ENCODE measurements around the gene MTM1. TPM values are rescaled to one million over a fixed set of nuclear protein-coding genes. Genes with fewer than 3 reads are reported as not detected.

Gene MTM1
- total RNA-seq, 2 donors from 2014 or later: 17.1 to 21.4 TPM

DNA sequence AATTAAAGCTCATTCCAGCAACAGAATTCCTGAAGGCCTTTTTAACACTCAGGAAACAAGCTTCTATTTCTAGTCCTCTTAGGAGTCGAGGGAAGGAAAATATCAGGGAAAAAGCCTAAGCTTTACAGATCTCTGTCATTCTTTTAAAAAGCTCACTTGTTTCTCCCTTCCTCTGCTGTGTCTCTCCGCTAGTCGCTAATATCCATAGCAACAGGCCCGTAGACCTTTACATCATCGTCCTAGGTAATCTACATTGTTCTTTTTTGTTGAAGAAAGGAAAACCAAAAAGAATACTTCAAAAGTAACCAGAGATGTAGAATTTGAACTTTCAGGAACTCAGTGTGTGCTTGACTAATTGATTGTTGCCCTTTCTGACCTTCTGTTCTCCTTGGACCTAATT is 78.9 kb downstream of the MTM1 start:
- no peak overlapping the region for H3K27ac Mint-ChIP-seq

GRCh38 chrX:150648296-150648940 is 80.0 kb downstream of the MTM1 start:
- Mint-ChIP-seq H3K4me3 (no peak overlapping the region), H3K9me3 (no peaks in the 10 kb centered on the region), H3K27ac (peak overlapping the region; percentile 74), H3K36me3 (ENCODE audit: low read depth) (peaks cover 77% of the 10 kb centered on the region), H3K4me1 (peaks cover 4% of the 10 kb centered on the region), H3K27me3 (no peaks in the 10 kb centered on the region)
- no peak for ATAC-seq (replicated peaks)

More for the DNA sequence above, 78.9 kb downstream of the MTM1 start:
- no peaks in the 10 kb centered on the region for H3K9me3 Mint-ChIP-seq
- H3K4me1 Mint-ChIP-seq: peaks cover 4% of the 10 kb centered on the region
- H3K4me3 Mint-ChIP-seq: no peak overlapping the region
- ATAC-seq (replicated peaks): no peak
- peaks cover 81% of the 10 kb centered on the region for H3K36me3 Mint-ChIP-seq (ENCODE audit: low read depth)
- H3K27me3 Mint-ChIP-seq: no peaks in the 10 kb centered on the region

DNA sequence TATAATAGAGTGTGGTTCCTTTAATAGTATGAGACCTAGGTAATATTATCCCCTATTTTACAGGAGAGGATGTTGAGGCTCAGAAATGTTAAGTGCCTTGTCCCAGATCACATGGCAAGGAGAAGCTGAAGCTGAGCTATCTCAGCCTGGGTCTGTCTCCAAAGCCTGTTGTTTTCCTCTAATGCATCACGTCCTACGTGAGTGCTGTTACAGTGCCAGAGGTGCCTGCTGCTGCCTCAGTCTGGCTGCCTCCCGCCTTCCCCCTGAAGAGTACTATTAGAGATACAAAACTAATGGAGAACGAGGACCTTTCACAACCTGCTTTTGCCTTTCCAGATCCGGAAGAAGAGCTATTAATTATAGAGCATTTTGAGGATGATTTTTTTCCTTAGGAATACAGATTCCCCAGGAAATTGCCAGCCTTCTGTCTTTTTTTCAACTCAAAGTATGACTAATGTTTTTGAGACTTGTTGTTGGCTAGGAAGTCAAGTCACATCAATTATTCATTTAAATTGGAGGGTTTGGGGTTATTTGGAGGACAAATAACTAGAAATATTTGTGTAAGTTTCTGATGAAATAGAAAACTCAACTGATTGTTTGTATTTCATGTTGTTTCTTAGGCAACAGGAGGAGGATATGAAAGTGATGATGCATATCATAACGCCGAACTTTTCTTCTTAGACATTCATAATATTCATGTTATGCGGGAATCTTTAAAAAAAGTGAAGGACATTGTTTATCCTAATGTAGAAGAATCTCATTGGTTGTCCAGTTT is 80.9 kb downstream of the MTM1 start:
- no peak overlapping the region for H3K4me3 Mint-ChIP-seq
- peak; percentile 19 for ATAC-seq (replicated peaks)
- H3K9me3 Mint-ChIP-seq: no peaks in the 10 kb centered on the region
- peaks cover 69% of the 10 kb centered on the region for H3K36me3 Mint-ChIP-seq (ENCODE audit: low read depth)
- H3K4me1 Mint-ChIP-seq: peaks cover 4% of the 10 kb centered on the region
- peak overlapping the region; percentile 74 for H3K27ac Mint-ChIP-seq
- H3K27me3 Mint-ChIP-seq: no peaks in the 10 kb centered on the region

- Mint-ChIP-seq H3K4me1 (no peaks in the 10 kb centered on the region), H3K27ac (peak overlapping the region; percentile 20), H3K27me3 (no peaks in the 10 kb centered on the region), H3K4me3 (no peak overlapping the region), H3K36me3 (ENCODE audit: low read depth) (peaks cover 68% of the 10 kb centered on the region), H3K9me3 (no peaks in the 10 kb centered on the region)
- no peak for ATAC-seq (replicated peaks)
Measured at GRCh38 chrX:150651906-150652305, 83.5 kb downstream of the MTM1 start.

GRCh38 chrX:150655788-150656187 is 87.4 kb downstream of the MTM1 start:
- Mint-ChIP-seq H3K9me3 (no peaks in the 10 kb centered on the region), H3K27ac (no peak overlapping the region), H3K4me3 (no peak overlapping the region), H3K27me3 (no peaks in the 10 kb centered on the region), H3K36me3 (ENCODE audit: low read depth) (peaks cover 57% of the 10 kb centered on the region), H3K4me1 (no peaks in the 10 kb centered on the region)
- no peak for ATAC-seq (replicated peaks)

- Mint-ChIP-seq H3K36me3 (ENCODE audit: low read depth) (peaks cover 73% of the 10 kb centered on the region), H3K4me1 (no peaks in the 10 kb centered on the region), H3K27me3 (no peaks in the 10 kb centered on the region), H3K4me3 (no peak overlapping the region), H3K27ac (no peak overlapping the region), H3K9me3 (no peaks in the 10 kb centered on the region)
- no peak for ATAC-seq (replicated peaks)
Measured at GRCh38 chrX:150663073-150663472, 94.7 kb downstream of the MTM1 start.

DNA sequence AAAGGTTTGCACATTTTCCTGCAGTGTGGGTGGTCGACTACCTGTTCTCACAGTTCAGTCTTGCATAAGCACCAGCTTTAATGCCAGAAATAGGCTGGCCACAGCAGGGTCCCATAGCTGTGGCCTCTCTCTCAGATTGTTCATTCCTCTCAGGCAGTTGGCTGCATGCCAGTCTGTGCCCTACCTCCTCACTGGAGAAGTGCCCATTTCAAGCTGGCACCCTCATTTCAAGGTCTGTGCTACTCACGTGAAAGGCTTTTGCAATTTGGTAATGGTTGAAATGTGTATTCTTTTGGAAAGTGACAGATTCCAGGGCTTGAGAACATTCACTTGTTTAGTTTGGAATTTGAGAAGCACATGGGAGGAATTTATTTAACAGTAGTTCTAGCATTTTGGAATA is 95.9 kb downstream of the MTM1 start:
- H3K9me3 Mint-ChIP-seq: no peaks in the 10 kb centered on the region
- H3K36me3 Mint-ChIP-seq (ENCODE audit: low read depth): peaks cover 73% of the 10 kb centered on the region
- H3K27ac Mint-ChIP-seq: no peak overlapping the region
- H3K4me1 Mint-ChIP-seq: no peaks in the 10 kb centered on the region
- no peak for ATAC-seq (replicated peaks)
- no peaks in the 10 kb centered on the region for H3K27me3 Mint-ChIP-seq
- no peak overlapping the region for H3K4me3 Mint-ChIP-seq

- Mint-ChIP-seq H3K4me1 (no peaks in the 10 kb centered on the region), H3K9me3 (no peaks in the 10 kb centered on the region), H3K4me3 (no peak overlapping the region), H3K36me3 (ENCODE audit: low read depth) (peaks cover 20% of the 10 kb centered on the region), H3K27me3 (no peaks in the 10 kb centered on the region), H3K27ac (no peak overlapping the region)
- no peak for ATAC-seq (replicated peaks)
Measured at GRCh38 chrX:150676221-150676620, 107.8 kb downstream of the MTM1 start.

DNA sequence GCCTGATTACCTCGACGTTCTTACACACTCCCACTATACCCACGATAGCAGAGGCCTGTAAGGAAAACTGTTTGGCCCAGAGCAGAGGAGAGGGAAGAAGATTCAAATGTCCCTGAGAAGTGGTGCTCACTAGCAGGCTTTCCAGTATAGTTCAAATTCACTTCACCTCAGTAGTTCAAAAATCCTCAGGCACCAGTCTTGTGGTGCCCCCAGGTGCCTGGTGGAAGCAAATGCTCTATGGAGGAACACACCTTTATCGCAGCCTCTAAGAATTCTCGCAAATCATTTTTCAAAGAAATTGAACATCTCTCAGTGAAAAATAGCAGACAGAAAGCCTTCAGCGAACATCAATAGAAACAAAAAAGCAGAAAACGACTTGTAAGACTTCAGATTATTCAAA is 112.6 kb downstream of the MTM1 start:
- ATAC-seq (replicated peaks): peak; percentile 40
- Mint-ChIP-seq H3K36me3 (ENCODE audit: low read depth) (no peaks in the 10 kb centered on the region), H3K27ac (no peak overlapping the region), H3K4me1 (peaks cover 5% of the 10 kb centered on the region), H3K4me3 (no peak overlapping the region), H3K9me3 (no peaks in the 10 kb centered on the region), H3K27me3 (no peaks in the 10 kb centered on the region)

DNA sequence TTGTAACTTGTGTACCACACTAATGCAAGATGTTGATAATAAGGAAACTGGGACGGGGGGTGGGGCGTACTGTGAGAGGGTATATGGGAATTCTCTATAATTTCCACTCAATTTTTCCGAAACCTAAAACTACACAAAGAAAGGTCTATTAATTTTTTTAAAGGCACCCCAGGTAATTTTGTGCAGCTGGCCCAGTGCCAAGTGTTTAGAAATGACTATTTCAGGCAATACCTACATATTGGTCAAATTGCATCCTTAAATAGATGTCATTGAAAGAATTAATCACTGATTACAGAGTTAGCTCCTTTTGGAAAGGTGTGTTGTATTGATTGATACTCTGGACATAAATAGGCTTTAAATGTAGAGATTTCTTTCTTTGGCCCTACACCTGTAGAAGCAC is 114.7 kb downstream of the MTM1 start:
- no peaks in the 10 kb centered on the region for H3K27me3 Mint-ChIP-seq
- H3K4me3 Mint-ChIP-seq: no peak overlapping the region
- H3K4me1 Mint-ChIP-seq: peaks cover 5% of the 10 kb centered on the region
- no peaks in the 10 kb centered on the region for H3K36me3 Mint-ChIP-seq (ENCODE audit: low read depth)
- ATAC-seq (replicated peaks): no peak
- H3K9me3 Mint-ChIP-seq: no peaks in the 10 kb centered on the region
- H3K27ac Mint-ChIP-seq: no peak overlapping the region

GRCh38 chrX:150683536-150684146 is 115.2 kb downstream of the MTM1 start:
- Mint-ChIP-seq H3K9me3 (no peaks in the 10 kb centered on the region), H3K4me3 (no peak overlapping the region), H3K36me3 (ENCODE audit: low read depth) (no peaks in the 10 kb centered on the region), H3K27ac (peak overlapping the region; percentile 15), H3K4me1 (peaks cover 5% of the 10 kb centered on the region), H3K27me3 (no peaks in the 10 kb centered on the region)
- ATAC-seq (replicated peaks): peak; percentile 48

DNA sequence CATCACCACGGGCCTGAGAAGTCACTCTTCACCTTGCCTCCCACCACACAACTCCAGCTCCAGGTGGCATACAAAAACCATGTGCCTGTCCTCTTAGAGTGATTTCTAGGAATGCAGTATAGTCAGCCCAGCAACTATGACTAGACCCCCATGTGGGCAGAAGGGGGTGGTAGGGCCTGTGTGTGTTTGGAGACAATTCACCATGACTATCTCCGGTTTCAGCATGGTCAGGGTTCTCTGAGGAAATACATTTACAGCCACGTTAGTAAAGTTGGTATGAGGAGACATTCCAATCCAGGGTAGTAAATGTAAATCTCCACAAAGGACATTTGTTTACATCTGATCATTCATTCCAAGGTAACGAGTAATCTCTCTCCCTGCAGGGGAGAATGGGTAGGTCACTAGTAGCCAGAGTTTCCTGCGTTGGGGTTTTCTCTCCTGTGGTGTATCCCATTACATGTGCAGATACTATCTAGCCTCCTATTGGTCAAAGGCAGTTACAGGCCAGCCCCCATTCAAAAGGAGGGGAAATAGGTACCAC is 120.6 kb downstream of the MTM1 start:
- Mint-ChIP-seq H3K4me3 (peak overlapping the region; percentile 91), H3K27me3 (no peaks in the 10 kb centered on the region), H3K36me3 (ENCODE audit: low read depth) (peaks cover 6% of the 10 kb centered on the region), H3K9me3 (no peaks in the 10 kb centered on the region), H3K27ac (no peak overlapping the region), H3K4me1 (peaks cover 4% of the 10 kb centered on the region)
- ATAC-seq (replicated peaks): no peak

DNA sequence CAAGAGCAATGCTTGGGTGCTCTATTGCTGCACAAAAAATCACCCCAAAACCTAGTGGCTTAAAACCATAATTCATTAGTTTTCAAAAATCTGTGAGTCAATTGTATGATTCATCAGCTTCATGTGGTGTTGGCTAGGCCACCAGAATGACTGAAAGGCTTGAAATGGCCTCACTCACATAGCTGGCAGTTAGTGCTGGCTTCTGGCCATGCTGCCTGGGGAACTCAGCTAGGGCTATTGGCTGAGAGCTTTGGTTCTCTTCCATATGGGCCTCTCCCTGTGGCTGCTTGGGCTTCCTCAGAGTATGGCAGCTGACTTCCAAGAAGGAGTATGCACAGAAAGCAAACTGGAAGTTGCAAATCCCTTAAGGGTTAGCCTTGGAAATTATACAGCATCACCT is 121.7 kb downstream of the MTM1 start:
- Mint-ChIP-seq H3K9me3 (no peaks in the 10 kb centered on the region), H3K27me3 (no peaks in the 10 kb centered on the region), H3K4me3 (peak overlapping the region; percentile 91), H3K36me3 (ENCODE audit: low read depth) (peaks cover 12% of the 10 kb centered on the region), H3K4me1 (peaks cover 8% of the 10 kb centered on the region), H3K27ac (peak overlapping the region; percentile 97)
- ATAC-seq (replicated peaks): peak; percentile 40

DNA sequence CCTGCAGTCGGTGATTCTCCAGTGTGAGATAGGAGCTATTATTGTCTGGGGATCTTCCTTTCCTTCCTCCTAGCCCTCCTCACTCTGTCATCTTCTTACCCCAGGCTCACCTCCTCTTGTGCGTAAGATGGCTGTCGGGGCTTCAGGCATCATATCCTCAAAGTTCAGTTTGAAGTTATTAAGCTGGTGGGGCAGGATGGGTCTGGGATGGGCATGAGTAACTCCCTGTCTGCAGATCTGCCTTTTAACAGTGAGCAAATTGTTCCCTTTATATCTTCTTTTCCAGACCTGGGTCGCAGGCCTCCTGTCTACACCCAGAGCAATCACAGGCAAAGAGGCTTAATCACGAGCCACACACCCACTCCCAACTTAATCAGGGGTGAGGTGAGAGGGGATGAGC is 123.9 kb downstream of the MTM1 start:
- Mint-ChIP-seq H3K9me3 (no peaks in the 10 kb centered on the region), H3K36me3 (ENCODE audit: low read depth) (peaks cover 27% of the 10 kb centered on the region), H3K4me1 (peaks cover 18% of the 10 kb centered on the region), H3K27me3 (no peaks in the 10 kb centered on the region), H3K27ac (peak overlapping the region; percentile 97), H3K4me3 (peak overlapping the region; percentile 91)
- no peak for ATAC-seq (replicated peaks)

Measured in activated T-helper 17 cell treated with anti-CD3 and anti-CD28 coated beads, Interleukin-2, amount 50 U/mL, for 72 hours (primary cell).